Measurements from ENCODE around the gene PID1.

PID1 gene, protein sequence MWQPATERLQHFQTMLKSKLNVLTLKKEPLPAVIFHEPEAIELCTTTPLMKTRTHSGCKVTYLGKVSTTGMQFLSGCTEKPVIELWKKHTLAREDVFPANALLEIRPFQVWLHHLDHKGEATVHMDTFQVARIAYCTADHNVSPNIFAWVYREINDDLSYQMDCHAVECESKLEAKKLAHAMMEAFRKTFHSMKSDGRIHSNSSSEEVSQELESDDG

DNA sequence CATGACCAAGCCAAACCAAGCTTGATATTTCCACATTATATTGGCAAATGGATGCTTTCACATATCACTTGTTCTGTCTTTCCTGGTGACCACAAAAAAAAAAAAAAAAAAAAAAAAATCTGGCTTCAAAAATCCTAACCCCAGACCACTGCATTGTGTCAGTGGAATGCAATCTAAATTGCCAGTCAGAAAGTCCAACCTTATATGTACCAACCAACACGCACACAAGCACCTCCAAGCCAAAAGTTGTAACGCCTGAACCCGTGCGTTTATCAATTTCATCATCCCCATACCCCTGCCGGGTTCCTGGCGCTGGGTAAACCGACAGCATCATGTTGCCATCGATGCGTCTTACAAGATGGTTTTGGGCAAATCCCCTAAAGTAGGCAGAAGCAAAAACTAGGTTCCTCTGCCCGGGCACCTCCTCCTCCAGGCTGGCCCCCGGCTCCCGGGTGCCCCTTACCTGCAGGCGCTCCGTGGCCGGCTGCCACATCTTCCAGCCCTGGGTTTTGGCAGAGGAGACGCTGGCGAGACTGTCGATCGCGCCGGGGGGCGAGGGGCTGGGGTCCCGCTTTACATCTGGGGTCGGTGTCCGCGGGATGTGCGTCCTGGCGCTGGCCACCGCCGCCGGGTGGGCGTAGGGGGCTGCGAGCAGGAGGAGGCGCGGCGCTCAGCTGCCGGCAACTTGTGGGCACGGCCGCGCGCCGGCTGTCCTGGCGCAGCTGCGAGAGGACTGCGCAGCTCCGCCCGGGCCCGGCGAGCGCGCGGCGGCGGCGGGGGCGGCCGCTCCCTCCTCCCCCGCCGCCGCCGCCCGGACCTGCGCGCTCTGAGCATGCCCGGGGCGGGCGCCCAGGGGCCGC, at the start of gene PID1:
Gene PID1, minus strand, starts transcription at position 737 of the 860 bp plus-strand sequence. Its CDS starts 244 bp downstream, at position 493.
- H3K27me3 Mint-ChIP-seq (ENCODE audit: low read depth), result peaks cover 22% of the 10 kb centered on the region
- no peaks in the 10 kb centered on the region for H3K4me1 Mint-ChIP-seq (ENCODE audit: low read depth)
- DNase-seq (ENCODE audit: low spot score), result no peak
- H3K4me3 Mint-ChIP-seq, result no peak within 1 kb of the TSS
- H3K36me3 Mint-ChIP-seq (ENCODE audit: low read depth), result no peaks in the 10 kb centered on the region
- no peaks in the 10 kb centered on the region for H3K9me3 Mint-ChIP-seq
- H3K27ac Mint-ChIP-seq, result no peak within 1 kb of the TSS

DNA sequence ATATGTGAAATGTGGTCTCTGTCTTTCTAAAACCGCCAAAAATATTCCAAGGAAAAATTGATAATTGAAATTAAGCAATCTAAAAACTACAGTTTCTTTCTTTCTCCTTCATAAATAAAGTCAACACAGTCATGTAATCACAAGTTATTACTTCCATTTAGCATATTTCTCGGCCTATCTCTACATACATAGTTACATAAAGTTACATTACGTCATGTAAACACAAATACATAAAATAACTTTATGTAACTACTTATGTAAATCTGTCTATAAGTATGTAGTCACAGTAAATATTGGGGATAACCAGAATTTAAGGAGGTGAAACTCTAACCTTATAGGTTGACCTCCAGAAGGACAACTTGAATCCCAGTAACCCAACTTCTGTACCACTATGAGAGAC, 48.5 kb upstream of the PID1 start:
- Mint-ChIP-seq H3K36me3 (ENCODE audit: low read depth) (no peaks in the 10 kb centered on the region), H3K4me3 (no peak overlapping the region), H3K9me3 (peaks cover 10% of the 10 kb centered on the region), H3K27me3 (ENCODE audit: low read depth) (no peaks in the 10 kb centered on the region), H3K4me1 (ENCODE audit: low read depth) (no peaks in the 10 kb centered on the region), H3K27ac (no peak overlapping the region)
- no peak for DNase-seq (ENCODE audit: low spot score)

DNA sequence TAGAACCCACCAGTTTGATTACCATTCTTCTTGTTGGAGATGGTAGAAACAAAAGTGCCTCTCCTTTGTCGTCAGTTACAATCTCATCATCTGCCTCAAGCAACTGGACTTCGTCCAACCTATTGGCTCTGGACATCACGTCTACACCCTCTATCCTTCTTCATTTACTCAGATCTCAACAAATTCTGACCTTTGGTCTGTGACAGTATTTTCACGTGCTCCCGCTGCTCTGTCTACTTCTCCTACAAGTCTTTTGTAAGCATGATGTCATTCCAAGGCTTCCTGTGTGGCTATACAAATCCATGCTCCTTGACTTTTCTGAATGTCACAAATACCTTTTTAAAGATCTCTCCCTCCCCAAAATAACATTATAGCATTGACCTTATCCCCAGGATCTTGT, 43.0 kb upstream of the PID1 start:
- H3K36me3 Mint-ChIP-seq (ENCODE audit: low read depth), result no peaks in the 10 kb centered on the region
- H3K27me3 Mint-ChIP-seq (ENCODE audit: low read depth), result no peaks in the 10 kb centered on the region
- no peaks in the 10 kb centered on the region for H3K9me3 Mint-ChIP-seq
- no peaks in the 10 kb centered on the region for H3K4me1 Mint-ChIP-seq (ENCODE audit: low read depth)
- no peak overlapping the region for H3K27ac Mint-ChIP-seq
- DNase-seq (ENCODE audit: low spot score), result no peak
- no peak overlapping the region for H3K4me3 Mint-ChIP-seq

DNA sequence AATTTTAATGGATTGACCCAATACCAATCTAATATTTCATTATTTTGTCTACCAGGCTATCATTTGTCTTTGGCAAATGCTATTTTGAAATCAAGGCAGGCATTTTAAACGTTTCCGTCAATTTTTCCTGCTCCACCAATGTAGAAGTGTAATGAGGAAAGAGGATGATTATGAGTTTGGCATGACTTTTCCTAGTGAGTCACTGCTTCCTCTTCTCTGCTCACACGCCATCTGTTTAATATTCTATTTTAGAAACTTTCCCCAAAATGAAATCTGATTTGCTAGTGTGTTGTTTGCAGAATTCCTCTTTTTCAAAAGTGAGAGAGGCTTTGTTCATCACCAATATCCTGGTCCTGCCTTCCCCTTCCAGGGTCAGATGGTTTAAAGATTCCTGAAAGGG, 42.5 kb upstream of the PID1 start:
- H3K27ac Mint-ChIP-seq, result no peak overlapping the region
- no peaks in the 10 kb centered on the region for H3K4me1 Mint-ChIP-seq (ENCODE audit: low read depth)

DNA sequence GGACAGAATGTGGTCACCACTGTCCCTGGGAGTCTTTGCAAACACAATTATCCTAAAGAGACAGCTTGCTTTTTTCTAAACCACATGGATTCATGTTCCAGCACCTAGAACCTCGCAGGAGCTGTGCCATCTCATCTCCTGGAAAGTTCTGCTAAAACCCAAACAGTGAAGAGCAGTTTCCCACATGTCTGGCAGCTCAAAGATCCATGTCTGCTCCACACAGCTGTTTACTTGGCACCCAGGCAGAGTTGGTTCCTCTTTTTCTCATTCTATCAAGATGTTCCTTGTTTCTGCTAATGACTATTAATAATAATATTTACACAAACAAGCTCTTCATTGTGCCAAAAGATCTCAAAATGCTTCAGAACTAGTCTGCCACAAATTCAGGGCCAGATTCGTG, 30.1 kb upstream of the PID1 start:
- no peak for DNase-seq (ENCODE audit: low spot score)
- Mint-ChIP-seq H3K4me1 (ENCODE audit: low read depth) (no peaks in the 10 kb centered on the region), H3K4me3 (no peak overlapping the region), H3K9me3 (no peaks in the 10 kb centered on the region), H3K27me3 (ENCODE audit: low read depth) (no peaks in the 10 kb centered on the region), H3K27ac (no peak overlapping the region), H3K36me3 (ENCODE audit: low read depth) (no peaks in the 10 kb centered on the region)

More for the DNA sequence above, 42.5 kb upstream of the PID1 start:
- Mint-ChIP-seq H3K36me3 (ENCODE audit: low read depth) (no peaks in the 10 kb centered on the region), H3K27me3 (ENCODE audit: low read depth) (no peaks in the 10 kb centered on the region), H3K9me3 (no peaks in the 10 kb centered on the region), H3K4me3 (no peak overlapping the region)
- no peak for DNase-seq (ENCODE audit: low spot score)

DNA sequence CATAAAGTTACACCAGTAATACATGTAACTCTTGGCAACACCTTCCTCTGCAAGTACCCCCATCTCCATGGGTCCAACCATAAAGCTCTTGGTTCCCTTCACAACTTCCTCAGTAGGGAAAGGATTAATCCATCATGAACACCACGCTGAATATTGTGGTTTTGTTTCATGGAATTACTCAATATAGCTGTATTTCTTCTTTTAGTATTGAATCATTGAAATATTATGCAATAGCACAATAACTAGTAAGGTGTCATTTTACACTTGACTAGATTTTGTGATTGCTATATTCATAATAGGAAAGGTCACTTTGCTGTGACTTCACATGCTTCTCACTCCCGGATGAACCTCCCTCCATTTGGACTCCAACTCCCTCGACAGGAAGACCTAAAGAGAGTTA, 29.7 kb upstream of the PID1 start:
- Mint-ChIP-seq H3K4me1 (ENCODE audit: low read depth) (no peaks in the 10 kb centered on the region), H3K9me3 (no peaks in the 10 kb centered on the region), H3K36me3 (ENCODE audit: low read depth) (no peaks in the 10 kb centered on the region), H3K4me3 (no peak overlapping the region), H3K27ac (no peak overlapping the region), H3K27me3 (ENCODE audit: low read depth) (no peaks in the 10 kb centered on the region)
- DNase-seq (ENCODE audit: low spot score), result no peak

DNA sequence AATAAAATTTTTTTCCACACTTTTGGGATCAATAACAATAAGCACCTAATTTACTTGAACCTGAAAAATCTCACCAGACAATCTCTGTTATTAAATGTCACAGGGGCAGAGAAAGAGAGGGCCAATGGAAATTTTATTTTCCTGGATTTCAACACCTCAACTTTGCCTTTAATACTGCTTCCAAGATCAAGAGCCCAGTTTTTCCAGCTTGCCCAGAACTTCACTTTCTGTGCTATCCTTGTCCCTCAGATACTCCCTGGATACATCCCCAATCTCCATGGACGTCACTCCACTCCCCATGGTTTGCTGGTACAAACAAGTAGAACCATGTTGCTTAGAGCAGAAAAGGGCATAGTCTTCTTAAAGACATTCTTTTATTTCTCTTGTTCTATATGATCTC, 29.3 kb upstream of the PID1 start:
- H3K27me3 Mint-ChIP-seq (ENCODE audit: low read depth), result no peaks in the 10 kb centered on the region
- H3K9me3 Mint-ChIP-seq, result no peaks in the 10 kb centered on the region
- no peak for DNase-seq (ENCODE audit: low spot score)
- no peaks in the 10 kb centered on the region for H3K4me1 Mint-ChIP-seq (ENCODE audit: low read depth)
- no peaks in the 10 kb centered on the region for H3K36me3 Mint-ChIP-seq (ENCODE audit: low read depth)
- no peak overlapping the region for H3K4me3 Mint-ChIP-seq
- H3K27ac Mint-ChIP-seq, result no peak overlapping the region

DNA sequence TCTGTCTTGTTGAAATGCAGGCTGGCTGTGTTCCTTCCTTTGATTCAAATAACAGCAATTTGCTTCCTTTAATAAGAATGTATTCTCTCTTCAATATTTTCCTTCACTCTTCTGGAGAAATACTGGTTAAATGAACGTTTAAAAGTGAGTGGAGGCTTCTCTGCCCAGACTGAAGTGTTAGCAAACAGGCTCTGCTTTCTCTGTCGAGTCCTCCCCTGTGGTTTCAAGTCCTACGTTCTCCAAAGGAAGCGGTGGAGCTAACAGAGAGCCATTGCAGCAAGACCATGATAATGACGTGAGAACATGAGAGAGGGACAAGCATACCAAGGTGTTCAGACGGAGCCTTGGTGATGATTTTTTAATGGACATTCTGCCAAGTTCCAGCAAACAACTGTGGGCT, 26.2 kb upstream of the PID1 start:
- Mint-ChIP-seq H3K27me3 (ENCODE audit: low read depth) (no peaks in the 10 kb centered on the region), H3K9me3 (no peaks in the 10 kb centered on the region), H3K4me3 (no peak overlapping the region), H3K36me3 (ENCODE audit: low read depth) (no peaks in the 10 kb centered on the region), H3K4me1 (ENCODE audit: low read depth) (no peaks in the 10 kb centered on the region), H3K27ac (no peak overlapping the region)
- no peak for DNase-seq (ENCODE audit: low spot score)

DNA sequence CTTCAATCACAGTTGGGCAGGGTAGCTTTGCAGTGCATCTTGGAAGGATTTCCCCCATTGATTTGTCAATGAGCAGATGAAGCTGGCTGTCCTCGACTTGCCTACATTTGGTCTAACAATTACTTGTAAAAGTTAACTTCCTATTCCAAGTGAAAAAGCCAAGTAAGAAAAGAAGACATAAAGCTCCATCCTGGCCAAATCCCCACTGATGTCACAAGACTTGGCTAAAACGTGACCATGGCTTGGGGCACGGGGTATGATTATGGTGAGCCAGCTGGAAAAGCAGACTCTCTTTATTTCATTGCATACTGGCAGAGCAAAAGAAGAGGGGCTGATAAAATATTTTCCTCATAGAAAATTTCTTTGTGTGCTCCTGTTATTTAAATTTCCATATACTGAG, 25.4 kb upstream of the PID1 start:
- H3K27ac Mint-ChIP-seq, result no peak overlapping the region
- no peaks in the 10 kb centered on the region for H3K27me3 Mint-ChIP-seq (ENCODE audit: low read depth)

DNA sequence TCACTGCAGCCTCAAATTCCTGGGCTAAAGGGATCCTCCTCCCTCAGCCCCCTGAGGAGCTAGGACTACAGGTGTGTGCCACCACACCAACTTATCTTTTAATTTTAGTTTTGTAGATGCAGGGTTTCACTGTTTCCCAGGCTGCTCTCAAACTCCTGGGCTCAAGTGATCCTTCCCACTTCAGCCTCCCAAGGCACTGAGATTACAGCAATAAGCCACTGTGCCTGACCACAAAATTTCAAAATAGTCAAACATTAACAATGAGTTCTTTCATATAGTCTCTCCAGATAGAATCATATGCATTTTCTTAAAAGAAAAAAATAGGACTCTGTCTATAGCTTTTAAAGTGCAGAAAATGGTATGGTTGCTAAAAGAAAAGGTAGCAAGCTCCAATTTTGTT, 24.9 kb upstream of the PID1 start:
- H3K4me1 Mint-ChIP-seq (ENCODE audit: low read depth), result no peaks in the 10 kb centered on the region
- no peaks in the 10 kb centered on the region for H3K36me3 Mint-ChIP-seq (ENCODE audit: low read depth)
- no peaks in the 10 kb centered on the region for H3K27me3 Mint-ChIP-seq (ENCODE audit: low read depth)
- DNase-seq (ENCODE audit: low spot score), result no peak
- no peak overlapping the region for H3K4me3 Mint-ChIP-seq
- no peaks in the 10 kb centered on the region for H3K9me3 Mint-ChIP-seq
- H3K27ac Mint-ChIP-seq, result no peak overlapping the region

More for the DNA sequence above, 25.4 kb upstream of the PID1 start:
- Mint-ChIP-seq H3K9me3 (no peaks in the 10 kb centered on the region), H3K4me1 (ENCODE audit: low read depth) (no peaks in the 10 kb centered on the region), H3K36me3 (ENCODE audit: low read depth) (no peaks in the 10 kb centered on the region), H3K4me3 (no peak overlapping the region)
- no peak for DNase-seq (ENCODE audit: low spot score)

DNA sequence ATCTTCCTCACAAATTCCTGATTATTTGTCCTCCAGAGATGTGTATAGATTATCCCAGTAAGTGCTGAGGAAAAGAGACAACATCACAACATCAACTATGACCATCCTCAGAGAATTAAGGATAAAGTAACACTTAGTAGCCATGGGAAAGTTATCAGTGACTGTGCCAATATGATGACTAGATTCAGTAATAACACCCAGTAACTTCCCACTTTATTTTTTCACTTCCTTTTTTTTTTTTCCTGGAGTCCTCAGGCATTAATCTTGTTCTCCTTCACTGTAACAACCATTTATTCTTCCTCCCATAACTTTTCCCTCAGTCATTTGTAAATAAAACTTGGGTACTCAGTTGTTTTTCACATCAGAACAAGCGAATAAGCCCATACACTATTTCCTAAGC, 16.7 kb upstream of the PID1 start:
- Mint-ChIP-seq H3K4me3 (no peak overlapping the region), H3K27ac (no peak overlapping the region), H3K36me3 (ENCODE audit: low read depth) (no peaks in the 10 kb centered on the region), H3K4me1 (ENCODE audit: low read depth) (no peaks in the 10 kb centered on the region), H3K27me3 (ENCODE audit: low read depth) (no peaks in the 10 kb centered on the region), H3K9me3 (peaks cover 3% of the 10 kb centered on the region)
- no peak for DNase-seq (ENCODE audit: low spot score)

DNA sequence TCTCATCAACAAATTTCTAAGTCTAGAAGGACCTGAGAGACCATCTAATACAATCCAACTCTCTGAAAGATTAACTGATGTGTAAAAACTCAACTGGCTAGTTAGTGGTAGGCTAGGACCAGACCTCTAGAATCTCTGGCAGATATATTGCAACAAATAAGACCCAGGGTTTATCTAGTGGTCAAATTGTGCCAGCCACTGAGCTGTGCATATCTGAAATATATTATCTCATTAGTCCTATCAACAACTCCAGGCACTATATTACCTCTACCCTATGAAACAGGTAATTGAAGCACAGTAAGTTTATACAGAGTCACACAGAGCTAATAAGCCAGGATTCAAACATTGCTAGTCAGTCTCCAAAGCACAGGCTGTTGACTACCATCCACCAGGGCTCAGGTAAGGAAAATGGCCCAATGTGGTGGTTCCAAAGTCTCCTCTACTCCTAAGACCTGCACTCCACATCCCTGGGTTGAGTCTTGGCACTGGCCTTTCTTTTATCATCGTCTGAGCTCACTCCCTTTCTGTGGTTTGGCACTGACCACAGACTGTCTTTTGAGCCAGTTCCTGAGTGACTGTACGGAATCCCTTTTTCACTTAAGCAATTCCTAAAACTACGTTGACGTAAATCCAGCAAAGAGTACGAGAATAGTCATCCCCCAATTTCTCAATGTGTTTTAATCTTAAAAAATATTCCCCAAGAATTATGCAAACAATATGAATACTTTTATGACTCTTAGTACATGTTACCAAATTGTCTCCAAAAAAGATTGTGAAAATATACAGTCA, 11.9 kb upstream of the PID1 start:
- H3K27ac Mint-ChIP-seq, result no peak overlapping the region
- DNase-seq (ENCODE audit: low spot score), result no peak
- no peaks in the 10 kb centered on the region for H3K9me3 Mint-ChIP-seq
- H3K27me3 Mint-ChIP-seq (ENCODE audit: low read depth), result no peaks in the 10 kb centered on the region
- no peaks in the 10 kb centered on the region for H3K4me1 Mint-ChIP-seq (ENCODE audit: low read depth)
- H3K4me3 Mint-ChIP-seq, result no peak overlapping the region
- no peaks in the 10 kb centered on the region for H3K36me3 Mint-ChIP-seq (ENCODE audit: low read depth)

DNA sequence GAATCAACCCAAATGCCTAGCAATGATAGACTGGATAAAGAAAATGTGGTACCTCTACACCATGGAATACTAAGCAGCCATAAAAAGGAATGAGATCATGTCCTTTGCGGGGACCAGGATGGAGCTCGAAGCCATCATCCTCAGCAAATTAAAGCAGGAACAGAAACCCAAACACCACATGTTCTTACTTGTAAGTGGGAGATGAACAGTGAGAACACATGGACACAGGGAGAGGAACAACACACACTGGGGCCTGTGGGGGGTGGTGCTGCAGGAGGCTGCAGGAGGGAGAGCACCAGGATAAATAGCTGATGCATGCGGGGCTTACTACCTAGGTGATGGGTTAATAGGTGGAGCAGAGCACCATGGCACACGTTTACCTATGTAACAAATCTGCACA, 8.4 kb upstream of the PID1 start:
- Mint-ChIP-seq H3K27ac (no peak overlapping the region), H3K4me3 (no peak overlapping the region), H3K9me3 (no peaks in the 10 kb centered on the region), H3K4me1 (ENCODE audit: low read depth) (no peaks in the 10 kb centered on the region), H3K27me3 (ENCODE audit: low read depth) (no peaks in the 10 kb centered on the region), H3K36me3 (ENCODE audit: low read depth) (no peaks in the 10 kb centered on the region)
- no peak for DNase-seq (ENCODE audit: low spot score)

DNA sequence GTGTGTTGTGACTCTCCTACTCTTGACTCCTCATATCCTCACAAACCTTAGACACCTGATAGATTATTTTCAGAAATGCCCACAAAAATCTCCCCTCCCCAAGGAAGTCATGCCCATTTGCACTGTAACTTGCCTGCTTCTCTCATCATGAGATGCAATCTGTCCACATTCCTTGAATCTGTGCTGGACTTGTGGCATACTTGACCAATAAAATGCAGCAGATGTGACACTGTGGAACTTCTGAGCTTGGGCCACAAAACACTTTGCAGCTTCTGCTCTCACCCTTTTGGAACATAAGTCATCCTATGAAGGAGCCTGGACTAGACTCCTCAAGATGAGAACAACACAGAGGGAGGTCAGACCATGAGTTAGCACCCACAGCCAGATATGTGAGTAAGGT, 4.4 kb upstream of the PID1 start:
- Mint-ChIP-seq H3K36me3 (ENCODE audit: low read depth) (no peaks in the 10 kb centered on the region), H3K4me3 (no peak overlapping the region), H3K27ac (no peak overlapping the region), H3K4me1 (ENCODE audit: low read depth) (no peaks in the 10 kb centered on the region), H3K27me3 (ENCODE audit: low read depth) (peaks cover 14% of the 10 kb centered on the region), H3K9me3 (no peaks in the 10 kb centered on the region)
- DNase-seq (ENCODE audit: low spot score), result no peak
